ENCODE measurements around the gene CIRBP. TPM values are rescaled to one million over a fixed set of nuclear protein-coding genes. Genes with fewer than 3 reads are reported as not detected.

Gene CIRBP
- total and polyA plus RNA-seq, 9 of the 15 experiments (the other 6 are each of a cell fraction or from before 2014, with no cell fraction given), result 20.5 to 327 (median 176) TPM

- TF ChIP-seq SIRT6 (IDR thresholded peaks at IDR 0.05; ENCODE audit: low read depth, low read length) (no peak), POU5F1 (IDR thresholded peaks at IDR 0.05; ENCODE audit: borderline replicate concordance, low read depth, low read length, partially characterized antibody) (no peak), ZBTB33 (CRISPR knock-in tag; IDR thresholded peaks at IDR 0.05) (no peak), ZNF764 (CRISPR knock-in tag; IDR thresholded peaks at IDR 0.05; ENCODE audit: low read depth) (no peak), RNF2 (IDR thresholded peaks at IDR 0.05) (no peak), ZBTB17 (CRISPR knock-in tag; IDR thresholded peaks at IDR 0.05) (0 out of 2 replicates have a peak, but pooled peaks have one; percentile 16), ZNF778 (CRISPR knock-in tag; IDR thresholded peaks at IDR 0.05) (no peak), HIVEP1 (CRISPR knock-in tag; IDR thresholded peaks at IDR 0.05) (0 out of 2 replicates have a peak, but pooled peaks have one; percentile 33), ZFX (CRISPR knock-in tag; IDR thresholded peaks at IDR 0.05) (no peak), BHLHE40 (IDR thresholded peaks at IDR 0.05; ENCODE audit: low read length) (no peak), RBM34 (IDR thresholded peaks at IDR 0.05; ENCODE audit: borderline replicate concordance, insufficient read depth, low read length) (no peak), ZNF12 (CRISPR knock-in tag; IDR thresholded peaks at IDR 0.05) (no peak), JUNB (CRISPR knock-in tag; conservative IDR thresholded peaks at IDR 0.05) (no peak), FOXP1 (CRISPR knock-in tag; IDR thresholded peaks at IDR 0.05) (no peak), STAT5B (CRISPR knock-in tag; IDR thresholded peaks at IDR 0.05) (no peak), ZNF586 (CRISPR knock-in tag; conservative IDR thresholded peaks at IDR 0.05) (no peak), ZNF398 (CRISPR knock-in tag; IDR thresholded peaks at IDR 0.05) (no peak), ZNF57 (CRISPR knock-in tag; IDR thresholded peaks at IDR 0.05) (no peak), POLR2H (tag; IDR thresholded peaks at IDR 0.05; ENCODE audit: low read depth) (no peak), KAT8 (IDR thresholded peaks at IDR 0.05; ENCODE audit: low read depth) (no peak)
- TF ChIP-seq, protein P1, sequence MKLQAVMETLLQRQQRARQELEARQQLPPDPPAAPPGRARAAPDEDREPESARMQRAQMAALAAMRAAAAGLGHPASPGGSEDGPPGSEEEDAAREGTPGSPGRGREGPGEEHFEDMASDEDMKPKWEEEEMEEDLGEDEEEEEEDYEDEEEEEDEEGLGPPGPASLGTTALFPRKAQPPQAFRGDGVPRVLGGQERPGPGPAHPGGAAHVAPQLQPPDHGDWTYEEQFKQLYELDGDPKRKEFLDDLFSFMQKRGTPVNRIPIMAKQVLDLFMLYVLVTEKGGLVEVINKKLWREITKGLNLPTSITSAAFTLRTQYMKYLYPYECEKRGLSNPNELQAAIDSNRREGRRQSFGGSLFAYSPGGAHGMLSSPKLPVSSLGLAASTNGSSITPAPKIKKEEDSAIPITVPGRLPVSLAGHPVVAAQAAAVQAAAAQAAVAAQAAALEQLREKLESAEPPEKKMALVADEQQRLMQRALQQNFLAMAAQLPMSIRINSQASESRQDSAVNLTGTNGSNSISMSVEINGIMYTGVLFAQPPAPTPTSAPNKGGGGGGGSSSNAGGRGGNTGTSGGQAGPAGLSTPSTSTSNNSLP (IDR thresholded peaks at IDR 0.05; ENCODE audit: borderline replicate concordance, low read depth, low read length), result no peak
- TF ChIP-seq, protein P2, sequence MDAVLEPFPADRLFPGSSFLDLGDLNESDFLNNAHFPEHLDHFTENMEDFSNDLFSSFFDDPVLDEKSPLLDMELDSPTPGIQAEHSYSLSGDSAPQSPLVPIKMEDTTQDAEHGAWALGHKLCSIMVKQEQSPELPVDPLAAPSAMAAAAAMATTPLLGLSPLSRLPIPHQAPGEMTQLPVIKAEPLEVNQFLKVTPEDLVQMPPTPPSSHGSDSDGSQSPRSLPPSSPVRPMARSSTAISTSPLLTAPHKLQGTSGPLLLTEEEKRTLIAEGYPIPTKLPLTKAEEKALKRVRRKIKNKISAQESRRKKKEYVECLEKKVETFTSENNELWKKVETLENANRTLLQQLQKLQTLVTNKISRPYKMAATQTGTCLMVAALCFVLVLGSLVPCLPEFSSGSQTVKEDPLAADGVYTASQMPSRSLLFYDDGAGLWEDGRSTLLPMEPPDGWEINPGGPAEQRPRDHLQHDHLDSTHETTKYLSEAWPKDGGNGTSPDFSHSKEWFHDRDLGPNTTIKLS (IDR thresholded peaks at IDR 0.05; ENCODE audit: borderline replicate concordance, low read depth), result no peak
These were observed 7.0 kb downstream of the CIRBP start (continued) for GRCh38 chr19:1275976-1276627.

Measured in K562 (cell line).